T-helper 2 cell treated with Interferon-gamma antibody and Interleukin-4, amounts not matched to agents 100 ng/mL and 5 ng/mL, for 36 hours (primary cell): Measurements from ENCODE around the gene HOOK2. TPM values are rescaled to one million over a fixed set of nuclear protein-coding genes. Genes with fewer than 3 reads are reported as not detected.
"Not testable (repeated sequence)": the region's sequence is repeated elsewhere in the genome, so short reads cannot be mapped to it uniquely, and the experiment has no call there.

Experiments
- intact Hi-C: fragments of 100-400 bp; cut with micrococcal nuclease; formaldehyde crosslinking; loops from one replicate; pipeline ENCODE4 v1.15.1; 2023
- total RNA-seq: library from RNA; stranded (reverse); gene quantifications from 2 replicates; pipeline ENCODE4 v1.2.3, GENCODE V29; 2022

Gene HOOK2
- total RNA-seq, 1 donor from 2014 or later = 14.6 TPM

GRCh38 chr19:12756150-12756883, 19.0 kb downstream of the HOOK2 start:
- intact Hi-C loops = loop anchor here (2.0 kb wide), 1 partner anchor 22 kb away; the partner anchor contains the start of gene TRIR

GRCh38 chr19:12754465-12755196, 20.7 kb downstream of the HOOK2 start:
- intact Hi-C loops = no loop called here

GRCh38 chr19:12752056-12752781, 23.1 kb downstream of the HOOK2 start:
- intact Hi-C loops = no loop called here

- intact Hi-C loops = no loop called here
Measured at GRCh38 chr19:12751635-12752034, 23.7 kb downstream of the HOOK2 start, which contains the start of gene BEST2. Gene BEST2, plus strand, starts transcription at chr19:12751791. Its CDS starts 802 bp downstream, at chr19:12752593.

GRCh38 chr19:12750851-12751250, 24.5 kb downstream of the HOOK2 start:
- intact Hi-C loops = no loop called here

GRCh38 chr19:12749938-12750521, 25.3 kb downstream of the HOOK2 start:
- intact Hi-C loops = no loop called here

- intact Hi-C loops = no loop called here
Measured at GRCh38 chr19:12748489-12748888, 26.9 kb downstream of the HOOK2 start.

GRCh38 chr19:12745166-12745897, 30.0 kb downstream of the HOOK2 start:
- intact Hi-C loops = no loop called here

- intact Hi-C loops = loop anchor here (1.0 kb wide), 1 partner anchor 37 kb away; the partner anchor contains the start of gene HOOK2
Measured at GRCh38 chr19:12737835-12738351, 37.5 kb downstream of the HOOK2 start.

- intact Hi-C loops = loop anchor here (1.0 kb wide), 1 partner anchor 38 kb away; the partner anchor contains the start of gene HOOK2
Measured at GRCh38 chr19:12736995-12737834, 38.1 kb downstream of the HOOK2 start, which contains the start of gene GET3. Gene GET3, plus strand, starts transcription at chr19:12737497. Its CDS starts 9 bp downstream, at chr19:12737506.

GRCh38 chr19:12733369-12734214, 41.8 kb downstream of the HOOK2 start:
- intact Hi-C loops = loop anchor here (1.0 to 5.0 kb wide), 4 partner anchors 9 to 441 kb away; partner anchors contain the start of genes DHPS and ZNF44

- intact Hi-C loops = loop anchor here (5.0 kb wide), 1 partner anchor 439 kb away; the partner anchor contains the start of gene ZNF44
Measured at GRCh38 chr19:12731337-12731736, 44.0 kb downstream of the HOOK2 start.

GRCh38 chr19:12730064-12730463, 45.3 kb downstream of the HOOK2 start:
- intact Hi-C loops = loop anchor here (5.0 kb wide), 1 partner anchor 438 kb away; the partner anchor contains the start of gene ZNF44

GRCh38 chr19:12727745-12728433, 47.5 kb downstream of the HOOK2 start:
- intact Hi-C loops = no loop called here

- intact Hi-C loops = no loop called here
Measured at GRCh38 chr19:12726988-12727316, 48.4 kb downstream of the HOOK2 start.

GRCh38 chr19:12725612-12726011, 49.7 kb downstream of the HOOK2 start:
- intact Hi-C loops = not testable (repeated sequence)

GRCh38 chr19:12723641-12724426, 51.5 kb downstream of the HOOK2 start, which contains the start of gene TNPO2:
Gene TNPO2, minus strand, starts transcription at chr19:12723932. Its CDS starts 2,955 bp downstream, at chr19:12720977.
- intact Hi-C loops = loop anchor here (1.0 to 5.0 kb wide), 3 partner anchors 9 to 112 kb away; partner anchors contain the start of genes ZNF490 and ZNF791
